Trophoblast cell (in vitro differentiated cells and primary cell): Measurements from ENCODE around the gene DUSP3.

Experiments used
- DNase-seq, 2 donors: peaks; one replicate each; pipeline ENCODE4 v3.0.0-alpha.2; 2016
- H2AFZ ChIP-seq: 2 replicates; pipeline ENCODE4 v1.6.1; 2013; ENCODE audit warnings: low read length, moderate library complexity, mild to moderate bottlenecking; ENCODE audit not compliant: insufficient read depth, poor library complexity
- H2AK5ac ChIP-seq: 2 replicates; pipeline ENCODE4 v1.6.1; 2013; ENCODE audit warnings: mild to moderate bottlenecking, low read length
- H2BK120ac ChIP-seq: 2 replicates; pipeline ENCODE4 v1.6.1; 2013; ENCODE audit warnings: low read length, mild to moderate bottlenecking, moderate library complexity; ENCODE audit not compliant: insufficient read depth, poor library complexity
- H2BK12ac ChIP-seq: 2 replicates; pipeline ENCODE4 v1.6.1; 2013; ENCODE audit warnings: mild to moderate bottlenecking, low read length, moderate library complexity
- H2BK5ac ChIP-seq: 2 replicates; pipeline ENCODE4 v1.6.1; 2013; ENCODE audit warnings: low read length, low read depth, moderate library complexity, mild to moderate bottlenecking; ENCODE audit not compliant: poor library complexity
- H3K14ac ChIP-seq: 2 replicates; pipeline ENCODE4 v1.6.1; 2013; ENCODE audit warnings: mild to moderate bottlenecking, low read length
- H3K18ac ChIP-seq: 2 replicates; pipeline ENCODE4 v1.6.1; 2013; ENCODE audit warnings: mild to moderate bottlenecking, low read length
- H3K23ac ChIP-seq: 2 replicates; pipeline ENCODE4 v1.6.1; 2013; ENCODE audit warnings: low read length
- H3K27ac ChIP-seq: 2 replicates; pipeline ENCODE4 v1.5.1; 2013; ENCODE audit warnings: low read depth, mild to moderate bottlenecking, inconsistent platforms, low read length, moderate library complexity
- H3K27me3 ChIP-seq: 2 replicates; pipeline ENCODE4 v1.6.1; 2013; ENCODE audit warnings: inconsistent platforms, mild to moderate bottlenecking, low read length, moderate library complexity; ENCODE audit not compliant: insufficient read depth
- H3K36me3 ChIP-seq, 2 experiments: 1 replicate in 1 of 2; 2 replicates in 1 of 2; pipeline ENCODE4 v1.6.1; 2013; ENCODE audit warnings: low read length in 2 of 2, mild to moderate bottlenecking in 2 of 2, moderate library complexity in 1 of 2; ENCODE audit not compliant: insufficient read depth in 2 of 2, control insufficient read depth in 1 of 2
- H3K4ac ChIP-seq: 2 replicates; pipeline ENCODE4 v1.6.1; 2013; ENCODE audit warnings: low read depth, mild to moderate bottlenecking, low read length, moderate library complexity
- H3K4me1 ChIP-seq, 2 experiments: 1 replicate in 1 of 2; 2 replicates in 1 of 2; pipeline ENCODE4 v1.6.1; 2013; ENCODE audit warnings: low read length in 2 of 2, mild to moderate bottlenecking in 2 of 2, moderate library complexity in 1 of 2; ENCODE audit not compliant: insufficient read depth in 2 of 2, control insufficient read depth in 1 of 2
- H3K4me2 ChIP-seq: 2 replicates; pipeline ENCODE4 v1.6.1; 2013; ENCODE audit warnings: inconsistent platforms, mild to moderate bottlenecking, low read length, moderate library complexity
- H3K4me3 ChIP-seq: 2 replicates; pipeline ENCODE4 v1.5.1; 2013; ENCODE audit warnings: mild to moderate bottlenecking, low read depth, low read length, inconsistent platforms
- H3K79me1 ChIP-seq: one replicate; pipeline ENCODE4 v1.6.1; 2013; ENCODE audit warnings: low read length
- H3K79me2 ChIP-seq: 2 replicates; pipeline ENCODE4 v1.6.1; 2013; ENCODE audit warnings: low read length, mild to moderate bottlenecking; ENCODE audit not compliant: control insufficient read depth, insufficient read depth, poor library complexity
- H3K9ac ChIP-seq: 2 replicates; pipeline ENCODE4 v1.6.1; 2013; ENCODE audit warnings: mild to moderate bottlenecking, low read length
- H3K9me3 ChIP-seq: 2 replicates; pipeline ENCODE4 v1.6.1; 2013; ENCODE audit warnings: low read depth, mild to moderate bottlenecking, control low read depth, inconsistent platforms, low read length; ENCODE audit not compliant: insufficient read depth
- H4K12ac ChIP-seq: 2 replicates; pipeline ENCODE4 v1.6.1; 2013; ENCODE audit warnings: low read depth, mild to moderate bottlenecking, low read length, moderate library complexity
- H4K8ac ChIP-seq: 2 replicates; pipeline ENCODE4 v1.6.1; 2013; ENCODE audit warnings: low read depth, mild to moderate bottlenecking, low read length, moderate library complexity
- H4K91ac ChIP-seq: one replicate; pipeline ENCODE4 v1.6.1; 2013; ENCODE audit warnings: low read depth, mild to moderate bottlenecking, low read length, moderate library complexity
- WGBS: extraction: QIAGEN DNeasy Blood & Tissue Kit; methylation state at CpG from one replicate; pipeline ENCODE4 v1.1.7; 2013; ENCODE audit warnings: missing lambda C conversion rate; ENCODE audit not compliant: insufficient read length, insufficient coverage; ENCODE audit errors: extremely low coverage; 5-methylcytosine and 5-hydroxymethylcytosine counted together

Gene DUSP3

DNA sequence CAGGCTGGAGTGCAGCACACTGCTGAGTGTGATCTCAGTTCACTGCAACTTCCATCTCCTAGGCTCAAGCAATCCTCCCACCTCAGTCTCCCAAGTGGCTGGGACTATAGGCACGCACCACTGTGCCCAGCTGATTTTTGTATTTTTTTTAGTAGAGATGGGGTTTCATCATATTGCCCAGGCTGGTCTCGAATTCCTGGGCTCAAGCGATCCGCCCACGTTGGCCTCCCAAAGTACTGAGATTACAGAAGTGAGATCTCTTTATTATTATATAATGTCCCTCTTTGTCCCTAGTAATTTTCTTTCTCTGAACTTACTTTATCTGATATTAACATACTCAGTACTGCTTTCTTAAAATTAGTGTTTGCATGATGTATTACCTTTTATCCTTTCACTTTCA is 9.8 kb upstream of the DUSP3 start:
- Histone ChIP-seq H3K27ac (no peak overlapping the region), H2BK12ac (no peak overlapping the region)
- WGBS: no CpG with 5 or more reads among the region's 5 CpGs

DNA sequence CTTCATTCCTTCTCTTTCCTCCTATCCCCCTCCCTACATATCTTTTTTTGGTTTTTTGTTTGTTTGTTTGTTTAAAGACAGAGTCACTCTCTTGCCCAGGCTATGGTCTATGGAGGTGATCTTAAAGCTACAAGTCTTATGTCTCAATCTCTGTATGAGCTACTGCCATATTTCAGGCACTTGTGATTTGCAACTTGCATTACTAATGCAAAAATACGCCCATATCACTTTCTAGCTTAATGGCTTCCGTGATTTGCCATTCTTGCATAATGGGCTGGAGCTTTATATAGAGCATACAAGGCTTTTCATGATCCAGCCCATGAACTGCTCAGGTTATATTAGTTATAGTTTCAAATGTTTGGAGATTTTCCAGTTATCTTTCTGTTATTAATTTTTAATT is 9.0 kb upstream of the DUSP3 start:
- Histone ChIP-seq H3K9ac (no peak overlapping the region), H3K36me3 (no peaks in the 10 kb centered on the region), H2BK120ac (no peak overlapping the region), H4K8ac (no peak overlapping the region), H2BK12ac (no peak overlapping the region), H3K23ac (no peak overlapping the region), H3K4me3 (no peak overlapping the region), H3K4me2 (no peak overlapping the region), H3K18ac (no peak overlapping the region), H3K27ac (no peak overlapping the region), H3K14ac (no peak overlapping the region), H2AK5ac (no peak overlapping the region), H2AFZ (no peak overlapping the region), H4K91ac (no peak overlapping the region), H3K4me1 (no peaks in the 10 kb centered on the region), H3K79me2 (no peaks in the 10 kb centered on the region), H3K4ac (no peak overlapping the region), H4K12ac (no peak overlapping the region), H3K79me1 (no peaks in the 10 kb centered on the region), H2BK5ac (no peak overlapping the region), H3K27me3 (no peaks in the 10 kb centered on the region), H3K9me3 (no peaks in the 10 kb centered on the region)
- DNase-seq: no peak
- WGBS: no CpG with 5 or more reads among the region's 2 CpGs

More for the DNA sequence above, 9.8 kb upstream of the DUSP3 start:
- Histone ChIP-seq H3K79me2 (no peaks in the 10 kb centered on the region), H3K14ac (no peak overlapping the region), H3K36me3 (no peaks in the 10 kb centered on the region), H3K18ac (no peak overlapping the region), H2AFZ (no peak overlapping the region), H3K4me2 (no peak overlapping the region), H2BK120ac (no peak overlapping the region), H4K91ac (no peak overlapping the region), H2BK5ac (no peak overlapping the region), H4K12ac (no peak overlapping the region), H3K4me3 (no peak overlapping the region), H3K79me1 (no peaks in the 10 kb centered on the region), H4K8ac (no peak overlapping the region), H3K9ac (no peak overlapping the region), H3K9me3 (no peaks in the 10 kb centered on the region), H3K23ac (no peak overlapping the region), H3K4ac (no peak overlapping the region), H3K4me1 (no peaks in the 10 kb centered on the region), H3K27me3 (no peaks in the 10 kb centered on the region), H2AK5ac (no peak overlapping the region)
- no peak for DNase-seq

DNA sequence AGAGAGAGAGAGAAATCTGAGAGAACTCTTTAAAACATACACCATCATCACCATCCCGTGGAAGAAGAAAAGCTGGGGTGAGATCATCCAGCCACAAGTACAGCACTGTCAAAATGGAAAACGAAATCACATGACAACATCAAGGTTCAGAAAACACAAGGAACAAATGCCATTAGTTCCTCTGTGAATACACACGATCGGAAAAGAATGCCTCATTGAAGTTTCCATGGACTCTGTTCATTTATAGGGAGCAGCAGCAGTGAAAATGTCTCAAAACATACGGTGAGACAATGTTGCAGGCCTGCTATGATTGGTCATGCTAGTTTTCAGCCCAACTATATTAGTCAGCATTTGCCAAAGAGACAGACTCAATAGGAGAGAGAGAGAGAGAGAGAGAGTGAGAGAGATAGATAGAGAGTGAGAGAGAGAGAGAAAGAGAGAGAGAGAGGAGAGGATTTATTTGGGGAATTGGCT is 5.9 kb upstream of the DUSP3 start:
- Histone ChIP-seq H3K36me3 (no peaks in the 10 kb centered on the region), H3K79me2 (no peaks in the 10 kb centered on the region), H3K79me1 (no peaks in the 10 kb centered on the region), H4K12ac (no peak overlapping the region), H2AK5ac (no peak overlapping the region), H3K9me3 (no peaks in the 10 kb centered on the region), H3K4me3 (no peak overlapping the region), H2AFZ (no peak overlapping the region), H3K27me3 (no peaks in the 10 kb centered on the region), H3K4ac (no peak overlapping the region), H3K4me2 (no peak overlapping the region), H3K18ac (no peak overlapping the region), H2BK120ac (no peak overlapping the region), H4K91ac (no peak overlapping the region), H2BK5ac (no peak overlapping the region), H4K8ac (no peak overlapping the region), H2BK12ac (no peak overlapping the region), H3K27ac (no peak overlapping the region), H3K9ac (no peak overlapping the region), H3K23ac (no peak overlapping the region), H3K14ac (no peak overlapping the region), H3K4me1 (no peaks in the 10 kb centered on the region)
- no CpG with 5 or more reads among the region's 5 CpGs for WGBS
- DNase-seq: no peak

DNA sequence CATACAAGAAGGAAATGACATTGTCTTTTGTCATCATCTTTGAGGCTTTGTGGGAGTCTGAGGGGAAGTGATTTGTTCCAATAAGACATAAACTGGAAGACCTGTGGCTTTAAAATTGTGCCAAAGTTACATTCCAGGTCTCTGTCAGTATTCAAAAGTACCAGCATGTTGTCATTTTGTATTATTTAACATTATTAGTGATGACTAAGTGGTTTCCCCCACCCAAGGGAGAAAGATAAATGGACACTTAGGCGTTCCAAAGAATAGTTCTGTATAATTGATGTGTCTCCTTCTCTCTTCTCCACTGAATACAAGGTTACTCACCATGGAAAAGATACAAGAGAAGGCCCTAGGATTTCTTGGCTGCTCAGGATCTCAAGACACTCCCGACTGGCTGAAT is 5.3 kb upstream of the DUSP3 start:
- Histone ChIP-seq H2AK5ac (no peak overlapping the region), H3K79me1 (peaks cover 2% of the 10 kb centered on the region), H3K14ac (no peak overlapping the region), H3K9ac (no peak overlapping the region), H4K12ac (no peak overlapping the region), H3K4me3 (no peak overlapping the region), H3K4me1 (no peaks in the 10 kb centered on the region), H2BK120ac (no peak overlapping the region), H3K9me3 (no peaks in the 10 kb centered on the region), H4K8ac (no peak overlapping the region), H2BK12ac (no peak overlapping the region), H3K79me2 (no peaks in the 10 kb centered on the region), H3K18ac (no peak overlapping the region), H3K4me2 (no peak overlapping the region), H3K27ac (no peak overlapping the region), H4K91ac (no peak overlapping the region), H3K36me3 (no peaks in the 10 kb centered on the region), H2BK5ac (no peak overlapping the region), H3K23ac (no peak overlapping the region), H3K4ac (no peak overlapping the region), H3K27me3 (no peaks in the 10 kb centered on the region), H2AFZ (no peak overlapping the region)
- no peak for DNase-seq
- WGBS: no CpG with 5 or more reads among the region's 2 CpGs
